ES-I3 (cell line): Measurements from ENCODE around the gene GATA2.

Experiments used
- H3K36me3 ChIP-seq: 2 replicates; pipeline ENCODE4 v1.6.1; 2013; ENCODE audit warnings: mild to moderate bottlenecking, low read length, control low read depth, moderate library complexity; ENCODE audit not compliant: insufficient read depth
- H3K4me1 ChIP-seq: 2 replicates; pipeline ENCODE4 v1.6.1; 2013; ENCODE audit warnings: mild to moderate bottlenecking, control low read depth, low read length; ENCODE audit not compliant: insufficient read depth
- H3K9ac ChIP-seq: 2 replicates; pipeline ENCODE4 v1.6.1; 2013; ENCODE audit warnings: low read depth, mild to moderate bottlenecking, low read length, moderate library complexity
- H3K9me3 ChIP-seq: 2 replicates; pipeline ENCODE4 v1.6.1; 2013; ENCODE audit warnings: mild to moderate bottlenecking, low read length, moderate library complexity; ENCODE audit not compliant: control insufficient read depth, insufficient read depth

Gene GATA2

GRCh38 chr3:128455786-128456748 is 36.9 kb downstream of the GATA2 start:
- no peaks in the 10 kb centered on the region for H3K36me3 ChIP-seq
- no peaks in the 10 kb centered on the region for H3K9me3 ChIP-seq
- H3K9ac ChIP-seq: no peak overlapping the region
- no peaks in the 10 kb centered on the region for H3K4me1 ChIP-seq

- no peaks in the 10 kb centered on the region for H3K9me3 ChIP-seq
- H3K36me3 ChIP-seq: no peaks in the 10 kb centered on the region
- no peaks in the 10 kb centered on the region for H3K4me1 ChIP-seq
- H3K9ac ChIP-seq: no peak overlapping the region
Measured at GRCh38 chr3:128455116-128455515, 37.9 kb downstream of the GATA2 start.

- no peaks in the 10 kb centered on the region for H3K9me3 ChIP-seq
- H3K9ac ChIP-seq: no peak overlapping the region
- no peaks in the 10 kb centered on the region for H3K36me3 ChIP-seq
- H3K4me1 ChIP-seq: no peaks in the 10 kb centered on the region
Measured at GRCh38 chr3:128454310-128454618, 38.7 kb downstream of the GATA2 start.

GRCh38 chr3:128453501-128454309 is 39.3 kb downstream of the GATA2 start:
- Histone ChIP-seq H3K9ac (no peak overlapping the region), H3K4me1 (no peaks in the 10 kb centered on the region), H3K9me3 (no peaks in the 10 kb centered on the region), H3K36me3 (no peaks in the 10 kb centered on the region)

- H3K9ac ChIP-seq: no peak overlapping the region
- H3K36me3 ChIP-seq: no peaks in the 10 kb centered on the region
- no peaks in the 10 kb centered on the region for H3K4me1 ChIP-seq
- H3K9me3 ChIP-seq: no peaks in the 10 kb centered on the region
Measured at GRCh38 chr3:128452678-128453275, 40.2 kb downstream of the GATA2 start.

GRCh38 chr3:128452120-128452519 is 40.9 kb downstream of the GATA2 start:
- Histone ChIP-seq H3K9me3 (no peaks in the 10 kb centered on the region), H3K9ac (no peak overlapping the region), H3K36me3 (no peaks in the 10 kb centered on the region), H3K4me1 (no peaks in the 10 kb centered on the region)

GRCh38 chr3:128449111-128449638 is 43.8 kb downstream of the GATA2 start:
- H3K36me3 ChIP-seq: no peaks in the 10 kb centered on the region
- H3K9ac ChIP-seq: no peak overlapping the region
- H3K9me3 ChIP-seq: no peaks in the 10 kb centered on the region
- H3K4me1 ChIP-seq: no peaks in the 10 kb centered on the region

- Histone ChIP-seq H3K4me1 (no peaks in the 10 kb centered on the region), H3K9me3 (no peaks in the 10 kb centered on the region), H3K36me3 (no peaks in the 10 kb centered on the region), H3K9ac (no peak overlapping the region)
Measured at GRCh38 chr3:128448491-128448890, 44.5 kb downstream of the GATA2 start.

- no peaks in the 10 kb centered on the region for H3K4me1 ChIP-seq
- no peaks in the 10 kb centered on the region for H3K9me3 ChIP-seq
- H3K36me3 ChIP-seq: no peaks in the 10 kb centered on the region
- no peak overlapping the region for H3K9ac ChIP-seq
Measured at GRCh38 chr3:128447561-128448013, 45.4 kb downstream of the GATA2 start.

GRCh38 chr3:128446821-128447220 is 46.2 kb downstream of the GATA2 start:
- no peaks in the 10 kb centered on the region for H3K36me3 ChIP-seq
- no peaks in the 10 kb centered on the region for H3K9me3 ChIP-seq
- no peak overlapping the region for H3K9ac ChIP-seq
- no peaks in the 10 kb centered on the region for H3K4me1 ChIP-seq

- H3K36me3 ChIP-seq: no peaks in the 10 kb centered on the region
- no peaks in the 10 kb centered on the region for H3K4me1 ChIP-seq
- no peaks in the 10 kb centered on the region for H3K9me3 ChIP-seq
- H3K9ac ChIP-seq: no peak overlapping the region
Measured at GRCh38 chr3:128445357-128445756, 47.6 kb downstream of the GATA2 start.

- Histone ChIP-seq H3K4me1 (no peaks in the 10 kb centered on the region), H3K36me3 (no peaks in the 10 kb centered on the region), H3K9me3 (no peaks in the 10 kb centered on the region), H3K9ac (no peak overlapping the region)
Measured at GRCh38 chr3:128443771-128444170, 49.2 kb downstream of the GATA2 start.

GRCh38 chr3:128442949-128443348 is 50.1 kb downstream of the GATA2 start:
- Histone ChIP-seq H3K4me1 (no peaks in the 10 kb centered on the region), H3K36me3 (no peaks in the 10 kb centered on the region), H3K9ac (no peak overlapping the region), H3K9me3 (no peaks in the 10 kb centered on the region)

GRCh38 chr3:128442070-128442469 is 50.9 kb downstream of the GATA2 start:
- H3K36me3 ChIP-seq: no peaks in the 10 kb centered on the region

More at GRCh38 chr3:128442070-128442469, 50.9 kb downstream of the GATA2 start:
- Histone ChIP-seq H3K9ac (no peak overlapping the region), H3K9me3 (no peaks in the 10 kb centered on the region), H3K4me1 (no peaks in the 10 kb centered on the region)
